IPS DF 4.7 (cell line): ENCODE data around the gene TMEM179.

ENCODE experiments used
- DNase-seq: peaks from one replicate; pipeline ENCODE4 v3.0.0-alpha.2; 2013; ENCODE audit warnings: low spot score; ENCODE audit errors: extremely low read depth

Gene TMEM179

DNA sequence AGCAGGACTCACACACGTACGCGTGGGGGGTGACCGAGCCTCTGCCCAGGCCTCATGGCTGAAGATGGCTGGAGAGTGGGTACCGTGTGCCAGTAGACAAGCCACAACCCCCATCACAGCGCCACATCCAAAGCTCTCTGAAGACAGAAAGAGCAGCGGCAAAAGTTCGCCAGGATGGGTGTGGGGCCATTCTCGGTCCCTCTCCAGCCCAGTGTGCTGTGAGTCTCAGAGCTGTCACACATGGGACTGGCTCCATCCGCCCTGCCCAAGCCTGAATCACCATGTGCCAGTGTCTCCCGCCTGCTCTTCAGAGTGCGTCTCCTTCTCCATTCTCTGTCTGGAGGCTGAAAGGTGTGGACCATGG is 5.7 kb downstream of the TMEM179 start:
- no peak for DNase-seq

DNA sequence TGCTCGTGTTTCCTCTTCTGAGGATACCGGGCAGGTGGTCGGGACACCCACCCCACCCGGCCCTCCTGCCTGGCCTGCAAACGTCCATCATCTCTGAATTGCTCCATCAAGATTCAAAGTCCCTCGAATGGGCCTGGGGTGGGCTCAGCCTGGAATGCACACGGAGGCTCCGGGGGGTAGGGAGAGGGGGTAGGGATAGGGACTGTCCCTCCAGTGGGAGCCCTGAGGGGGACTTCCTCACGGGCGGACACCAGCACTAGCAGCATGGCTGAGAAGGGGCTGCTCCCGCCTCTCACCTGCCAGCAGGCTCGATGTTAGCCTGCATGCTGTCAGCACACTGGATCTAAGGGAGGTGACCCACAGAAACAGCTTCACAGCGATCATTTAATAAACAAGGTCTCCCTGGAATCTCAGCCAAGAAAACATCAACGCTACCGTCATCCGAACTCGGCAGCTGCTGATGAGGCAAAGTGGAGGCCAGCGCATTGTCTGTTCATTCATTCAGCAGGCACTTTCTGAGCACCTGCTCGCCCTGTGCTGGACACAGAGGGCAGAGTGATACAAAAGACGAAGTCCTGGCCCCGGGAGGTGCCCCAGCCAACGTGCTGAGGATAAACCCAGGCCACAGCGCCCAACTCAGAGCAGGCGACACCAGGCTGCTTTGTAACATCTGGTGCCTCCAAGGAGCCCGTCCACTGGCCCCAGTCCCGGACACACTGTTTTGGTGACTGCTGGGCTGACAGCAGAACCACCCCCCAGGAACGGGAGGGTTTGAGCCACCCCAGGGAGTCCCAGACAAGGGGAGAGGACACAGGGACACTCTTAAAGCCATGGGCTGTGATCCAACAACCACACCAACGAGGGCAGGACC is 6.3 kb downstream of the TMEM179 start:
- no peak for DNase-seq

DNA sequence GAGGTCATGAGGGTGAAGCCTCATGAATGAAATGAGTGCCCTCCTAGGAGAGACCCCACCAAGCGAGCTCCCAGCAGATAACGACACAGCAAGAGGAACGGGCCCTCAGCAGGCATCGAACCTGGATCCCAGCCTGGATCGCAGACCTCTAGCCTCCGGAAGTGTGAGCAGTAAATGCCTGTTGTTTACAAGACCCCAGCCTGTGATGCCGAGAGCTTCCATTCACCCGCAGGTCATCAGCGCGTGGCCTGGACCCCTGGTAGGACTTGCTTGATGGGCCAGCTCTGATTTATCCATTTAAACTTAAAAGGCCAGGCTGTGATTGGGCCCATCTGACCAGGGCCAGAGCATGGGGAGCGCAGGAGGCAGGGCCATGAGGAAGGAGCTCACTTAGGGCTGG is 7.0 kb downstream of the TMEM179 start:
- no peak for DNase-seq

DNA sequence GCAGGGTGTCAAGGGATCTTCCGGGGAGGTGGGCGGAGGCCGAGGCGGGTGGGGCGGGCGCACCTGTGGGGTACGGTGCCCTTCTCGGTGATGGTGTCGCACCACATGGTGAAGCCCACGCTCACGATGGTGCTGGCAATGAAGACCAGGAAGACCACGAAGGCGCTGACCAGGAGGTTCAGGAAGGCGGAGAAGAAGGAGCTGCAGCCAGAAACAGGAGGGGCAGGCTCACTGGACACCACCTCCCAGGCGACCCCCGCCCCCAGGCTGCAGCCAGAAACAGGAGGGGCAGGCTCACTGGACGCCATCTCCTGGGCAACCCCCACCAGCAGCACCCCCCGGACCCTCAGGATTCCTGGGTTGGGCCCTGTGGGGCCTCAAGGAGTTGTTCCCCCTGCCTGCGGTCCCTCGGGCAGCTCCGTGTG is 7.6 kb downstream of the TMEM179 start:
- DNase-seq: no peak

DNA sequence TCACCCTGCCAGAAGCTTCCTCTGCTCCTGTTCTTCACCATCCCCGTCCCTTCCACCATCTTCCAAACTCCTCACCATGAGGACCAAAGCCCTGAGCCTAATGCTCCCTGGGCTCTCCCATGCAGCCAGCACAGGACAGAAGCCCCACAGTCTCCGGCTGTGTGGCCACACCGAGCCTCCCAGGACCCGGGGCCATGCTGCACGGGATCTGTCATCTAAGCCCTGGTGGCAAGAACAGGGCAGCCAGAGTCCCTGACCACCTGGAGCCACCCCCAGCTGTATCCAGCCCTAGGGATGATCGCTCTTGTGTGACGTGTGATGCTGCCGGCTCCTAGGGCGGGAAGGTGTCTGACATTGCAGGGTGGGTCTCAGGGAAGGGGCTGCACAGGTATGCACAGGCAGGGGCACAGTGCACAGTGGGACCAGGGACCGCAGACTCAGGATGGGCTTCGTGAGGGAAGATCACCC is 8.1 kb downstream of the TMEM179 start:
- DNase-seq: no peak

DNA sequence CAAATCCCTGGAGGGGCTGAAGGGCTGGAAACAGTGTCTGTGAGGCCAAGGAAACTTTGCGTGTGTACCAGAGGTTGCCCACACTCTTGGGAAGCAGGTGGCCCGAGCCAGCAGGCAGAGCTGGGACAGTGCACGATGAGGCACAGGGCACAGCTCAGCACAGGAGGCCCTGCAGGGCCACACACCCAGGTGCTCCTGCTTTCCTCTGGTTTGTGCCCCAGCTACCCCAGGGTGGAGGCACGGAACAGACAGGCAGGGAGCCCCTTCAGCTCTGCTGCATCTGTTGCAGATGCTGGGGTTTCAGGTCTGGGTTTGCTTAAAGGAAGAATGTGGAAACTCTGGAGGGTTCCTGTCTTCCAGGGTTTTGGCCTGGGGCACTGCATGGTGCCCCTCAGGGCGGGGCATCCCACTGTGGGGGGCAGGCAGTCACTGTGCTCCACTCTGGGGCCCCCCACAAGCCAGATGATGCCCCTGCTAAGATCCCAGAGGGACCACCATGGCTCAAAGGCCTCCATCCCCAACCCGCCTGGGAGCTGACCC is 8.6 kb downstream of the TMEM179 start:
- no peak for DNase-seq

DNA sequence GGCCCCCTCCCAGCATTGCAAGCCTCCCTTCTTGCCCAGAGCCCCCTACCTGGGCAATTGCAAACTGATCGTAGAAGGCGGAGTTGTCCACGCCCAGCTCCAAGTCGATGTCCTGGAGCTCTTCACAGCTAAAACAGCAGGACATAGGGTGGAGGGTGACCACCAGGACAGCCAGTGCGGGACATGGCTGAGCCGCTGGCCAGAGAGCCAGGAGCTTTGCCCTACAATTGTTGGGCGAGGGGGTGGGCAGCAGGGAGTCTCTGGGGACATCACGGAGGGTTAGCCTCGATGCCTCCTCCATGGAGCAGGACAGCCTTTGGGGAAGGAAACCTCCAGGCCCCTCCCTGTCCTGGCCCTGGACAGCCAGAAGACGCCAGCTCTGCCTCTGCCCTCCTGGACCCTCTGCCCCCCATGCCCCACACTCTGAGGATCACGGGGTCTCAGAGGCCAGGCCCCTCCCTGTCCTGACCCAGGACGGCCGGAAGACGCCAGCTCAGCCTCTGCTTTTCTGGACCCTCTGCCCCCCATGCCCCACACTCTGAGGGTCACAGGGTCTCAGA is 9.4 kb downstream of the TMEM179 start:
- no peak for DNase-seq

DNA sequence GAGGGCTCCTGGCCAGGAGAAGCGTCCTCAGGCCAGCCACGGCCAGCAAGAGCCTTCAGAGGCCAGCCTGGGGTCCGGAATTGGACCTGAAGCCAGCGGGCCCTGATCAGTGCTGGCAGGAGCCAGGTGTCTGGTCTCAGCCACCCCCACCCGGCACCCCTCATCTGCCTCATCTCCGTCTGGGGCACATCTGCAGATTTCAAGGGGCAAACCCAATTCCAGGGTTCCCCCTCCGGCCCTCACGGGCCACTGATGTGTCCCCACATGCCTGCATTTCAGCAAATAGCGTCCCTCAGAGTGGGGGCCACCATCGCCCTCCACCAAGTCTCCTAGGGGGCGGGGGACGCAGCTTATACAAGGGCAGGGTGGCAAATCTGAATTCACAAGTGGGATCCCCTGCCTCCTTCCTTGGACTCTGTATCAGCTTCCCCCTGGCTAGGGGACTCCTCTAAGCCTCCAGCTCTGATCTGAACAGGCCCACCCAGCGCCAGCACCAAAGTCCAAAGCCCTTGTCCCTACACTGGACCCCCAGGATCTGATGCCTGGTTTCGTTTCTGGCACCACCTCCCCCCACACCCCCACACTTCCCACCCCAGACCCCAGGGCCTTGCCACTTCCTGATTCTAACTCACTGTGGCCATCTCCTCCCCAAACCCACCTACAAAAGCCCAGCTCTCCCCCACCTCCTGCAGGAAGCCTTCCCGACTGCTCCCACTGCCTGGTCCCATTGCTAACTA is 10.1 kb downstream of the TMEM179 start:
- DNase-seq: no peak

DNA sequence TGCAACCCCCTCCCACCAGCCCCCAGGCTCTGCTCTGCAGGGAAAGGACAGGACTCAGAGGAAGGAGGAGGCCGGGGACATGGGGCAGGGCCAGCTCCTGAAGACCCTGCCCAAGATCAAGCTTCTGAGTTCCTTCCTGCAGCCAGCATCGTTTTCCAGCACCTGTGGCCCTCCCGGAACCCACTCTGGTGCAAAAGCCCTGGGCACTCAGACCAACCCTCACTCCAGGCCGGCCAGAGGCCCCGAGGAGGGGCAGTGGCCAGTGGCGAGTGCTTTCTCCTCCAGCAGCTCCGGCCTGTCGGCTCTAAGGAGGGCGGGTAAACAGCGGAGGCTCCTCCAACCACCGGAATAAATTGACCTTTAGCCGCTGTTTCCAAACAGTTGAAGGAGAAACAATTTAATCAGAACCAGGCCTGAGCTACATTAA is 10.8 kb downstream of the TMEM179 start:
- DNase-seq: no peak

DNA sequence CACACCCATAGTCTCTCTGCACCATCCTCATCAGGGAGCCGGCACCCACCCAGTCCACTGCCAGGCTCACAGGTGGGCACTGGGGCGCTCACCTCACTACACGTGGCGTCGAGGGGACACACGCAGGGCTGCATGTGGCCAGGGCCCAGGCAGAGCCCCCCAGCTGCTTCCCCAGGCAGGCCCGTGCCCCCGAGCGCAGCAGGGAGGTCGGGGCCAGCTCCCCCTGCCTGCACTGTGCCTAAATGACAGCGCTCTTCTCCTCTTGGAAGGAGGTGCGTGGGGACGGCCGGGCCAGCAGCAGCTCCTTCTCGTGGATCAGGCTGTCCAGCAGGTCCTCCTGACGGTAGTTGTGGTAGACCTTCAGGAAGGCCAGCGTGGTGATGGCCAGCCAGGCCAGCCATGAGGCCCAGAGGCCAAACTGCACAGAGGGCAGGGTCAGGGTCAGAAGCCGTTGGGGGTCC is 11.3 kb downstream of the TMEM179 start:
- DNase-seq: no peak

DNA sequence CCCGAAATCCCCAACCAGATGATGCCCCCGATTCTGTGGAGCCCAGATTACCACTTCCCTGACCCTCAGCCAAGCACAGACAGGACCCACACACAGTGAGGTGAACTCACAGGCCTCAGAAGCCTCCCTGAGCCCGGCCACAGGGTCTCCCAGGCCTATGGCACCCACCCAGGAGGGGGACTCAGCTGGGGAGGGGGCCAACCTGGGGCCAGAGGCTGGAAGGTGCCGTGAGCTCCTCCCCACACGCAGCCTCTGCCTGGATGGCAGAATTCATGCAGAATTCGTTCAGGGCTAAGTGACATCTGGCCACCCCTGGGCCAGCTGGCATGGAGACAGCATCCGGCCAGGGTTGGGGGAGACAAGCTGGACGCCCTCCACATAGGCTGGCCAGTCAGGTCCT is 11.8 kb downstream of the TMEM179 start:
- no peak for DNase-seq

DNA sequence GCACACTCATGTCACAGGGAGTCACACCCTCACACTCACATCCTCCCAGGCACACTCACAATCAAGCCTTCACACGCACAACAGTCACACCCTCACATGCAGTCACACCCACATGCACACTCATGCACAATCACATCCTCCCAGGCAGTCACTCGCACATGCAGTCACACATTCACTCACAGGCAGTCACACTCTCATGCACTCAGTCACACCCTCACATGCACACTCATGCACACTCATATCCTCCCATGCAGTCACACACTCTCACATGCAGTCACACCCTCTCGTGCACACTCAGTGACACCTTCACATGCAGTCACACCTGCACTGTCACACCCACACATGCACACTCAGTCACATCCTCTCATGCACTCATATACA is 12.3 kb downstream of the TMEM179 start:
- DNase-seq: no peak

DNA sequence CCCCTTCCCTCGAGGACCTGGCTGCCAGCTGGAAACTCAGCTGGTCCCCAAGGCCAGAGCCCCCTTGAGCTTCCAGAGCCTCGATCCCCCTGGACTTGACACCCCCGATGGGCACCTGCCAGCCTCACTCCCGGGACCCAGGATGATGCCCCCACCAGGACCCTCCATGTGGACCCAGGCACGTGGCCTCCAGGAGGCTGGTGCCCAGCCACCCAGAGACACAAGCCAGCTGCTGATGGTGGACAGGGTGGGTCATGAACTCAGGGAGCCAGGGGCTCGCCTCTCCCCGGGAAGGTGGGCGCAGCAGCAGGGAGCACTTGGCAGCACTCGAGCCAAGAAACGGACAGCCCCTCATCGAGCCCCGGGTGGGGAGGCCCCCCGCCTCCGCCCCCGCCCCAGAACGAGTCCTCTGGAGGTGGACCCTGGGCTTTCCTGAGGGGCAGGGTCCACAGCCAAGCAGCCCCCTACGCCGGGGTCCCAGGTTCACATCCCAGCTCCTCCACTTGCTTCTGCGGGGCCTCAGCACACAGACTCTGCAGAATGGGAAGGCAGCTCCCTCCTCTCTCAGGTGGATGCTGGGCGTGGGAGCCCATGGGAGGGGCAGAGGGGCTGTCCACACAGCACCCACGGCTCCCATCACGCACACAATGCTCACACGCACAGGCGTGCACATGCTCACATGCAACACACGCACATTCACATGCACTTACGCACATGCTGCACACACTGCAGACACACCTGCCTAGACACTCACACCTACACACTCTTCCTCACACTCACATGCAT is 12.9 kb downstream of the TMEM179 start:
- DNase-seq: no peak

DNA sequence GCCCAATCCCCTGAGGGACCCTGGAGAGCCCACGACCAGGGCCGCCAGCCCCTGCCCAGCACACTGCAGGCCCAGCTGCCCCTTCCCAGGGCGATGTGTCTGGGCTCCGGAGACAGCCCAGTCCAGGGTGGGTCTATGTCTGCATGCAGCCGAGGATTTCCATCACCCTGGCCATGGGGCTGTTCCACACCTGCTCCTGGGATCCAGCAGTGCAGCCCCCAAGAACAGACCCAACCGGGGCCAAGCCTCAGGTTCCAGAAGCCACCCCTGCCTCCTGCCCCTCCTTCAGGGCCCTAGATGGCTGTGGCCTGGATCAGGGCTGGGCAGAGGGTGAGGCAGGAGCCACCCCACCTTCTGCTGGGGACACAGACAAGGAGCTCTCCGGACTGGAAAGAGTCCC is 13.5 kb downstream of the TMEM179 start:
- no peak for DNase-seq

DNA sequence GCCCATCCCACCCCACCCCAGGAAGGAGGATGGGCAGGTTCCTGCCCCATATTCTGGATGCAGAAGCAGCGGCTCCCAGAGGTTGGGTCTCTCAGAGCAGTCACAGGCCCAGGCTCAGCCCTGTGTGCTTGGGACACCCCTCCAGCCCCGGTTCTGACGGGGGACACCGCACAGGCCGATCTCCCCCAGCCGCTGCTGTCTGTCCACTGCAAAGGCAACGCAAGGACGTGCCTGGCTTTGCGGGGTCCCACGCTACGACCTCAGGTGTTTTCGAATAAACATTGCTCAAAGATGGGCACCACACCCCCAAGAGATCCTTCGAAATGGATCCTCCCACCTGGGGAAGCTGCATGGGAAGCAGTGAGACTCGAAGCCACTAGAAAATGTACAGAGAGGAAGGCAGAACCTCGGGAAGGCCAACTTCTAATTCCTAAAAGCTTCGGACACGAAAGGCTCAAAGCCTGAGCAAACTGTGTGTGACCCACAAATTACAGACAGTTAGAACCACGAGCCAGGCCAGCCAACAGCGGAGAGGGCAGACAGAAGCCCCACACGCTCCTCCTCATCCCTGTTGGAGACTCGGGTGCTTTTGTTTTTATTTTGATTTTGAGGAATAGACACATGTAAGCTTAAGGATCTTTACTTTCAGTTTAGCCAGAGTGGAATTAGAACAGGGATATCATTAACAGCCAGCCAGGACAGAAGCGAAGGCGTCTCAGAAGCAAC is 14.2 kb downstream of the TMEM179 start:
- DNase-seq: no peak

DNA sequence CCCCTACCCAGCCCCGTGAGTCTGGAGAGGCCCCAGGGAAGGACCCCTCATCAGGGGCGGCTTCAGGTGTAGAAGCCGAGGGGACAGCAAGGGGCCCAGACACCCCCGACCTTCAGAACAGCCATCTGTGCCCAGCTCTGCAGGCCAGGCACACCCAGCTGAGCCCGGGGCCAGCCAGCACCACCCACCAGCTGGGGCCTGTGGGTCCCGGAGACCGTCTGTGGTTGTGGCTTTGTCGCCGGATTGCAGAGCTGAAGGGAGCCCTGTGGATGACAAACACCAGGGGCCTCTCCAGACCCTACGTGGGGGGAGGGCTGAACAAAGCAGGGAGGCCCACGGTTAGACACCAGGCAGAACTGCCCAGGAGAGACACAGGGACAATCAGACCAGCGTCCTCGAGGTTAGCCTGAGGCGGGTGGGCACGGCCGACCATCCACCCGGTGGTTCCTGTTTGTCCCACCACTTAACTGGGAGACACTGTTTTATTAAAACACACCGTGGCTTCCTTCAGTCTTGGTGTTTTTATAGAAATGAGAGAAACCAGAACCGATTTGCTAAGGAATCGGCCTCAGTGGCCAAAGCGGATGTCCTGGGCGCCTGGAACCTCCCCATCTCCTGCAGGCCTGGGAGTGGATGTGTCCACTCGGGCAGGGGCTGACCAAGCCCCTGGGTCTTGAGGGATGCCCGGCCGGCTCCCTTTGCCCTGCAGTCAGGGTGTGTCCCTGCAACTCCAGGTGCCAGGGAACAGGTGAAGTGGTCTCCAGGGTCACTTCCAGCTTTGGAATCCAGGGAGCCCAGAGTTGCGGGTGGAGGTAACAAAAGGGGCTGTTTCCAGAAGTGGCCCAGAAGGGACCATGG is 15.0 kb downstream of the TMEM179 start:
- no peak for DNase-seq

DNA sequence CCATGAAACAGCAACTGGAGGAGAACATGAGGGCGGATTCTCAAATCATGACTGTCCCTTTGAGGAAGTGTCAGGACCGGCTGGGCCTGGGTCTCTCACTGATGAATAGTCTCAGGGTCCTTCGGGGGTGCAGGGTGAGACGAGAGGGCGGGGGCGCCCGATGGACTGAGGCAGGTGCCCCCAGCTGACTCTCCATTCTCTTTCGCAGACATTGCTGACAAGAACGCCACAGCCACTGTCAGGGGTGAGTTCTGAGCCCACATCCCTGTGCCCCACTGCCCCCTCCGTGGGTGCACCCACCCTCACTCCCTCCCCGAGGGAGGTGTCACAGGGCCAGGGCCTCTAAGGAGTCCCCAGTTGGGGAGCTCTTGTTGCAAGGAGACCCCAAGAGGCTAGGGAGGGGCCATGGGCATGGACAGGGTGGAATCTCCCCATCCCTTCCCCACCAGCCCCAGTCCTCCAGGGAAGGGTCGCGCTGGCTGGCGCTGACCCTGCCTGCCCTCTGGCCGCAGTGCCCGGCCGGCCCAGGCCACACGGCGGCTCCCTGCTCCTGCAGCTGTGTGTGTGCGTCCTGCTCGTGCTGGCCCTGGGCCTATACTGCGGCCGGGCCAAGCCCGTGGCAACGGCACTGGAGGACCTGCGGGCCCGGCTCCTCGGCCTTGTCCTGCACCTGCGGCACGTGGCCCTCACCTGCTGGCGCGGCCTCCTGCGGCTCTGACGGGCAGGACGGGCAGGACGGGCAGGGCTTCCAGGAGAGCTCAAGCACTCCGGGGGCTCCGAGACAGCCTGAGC is 16.3 kb downstream of the TMEM179 start:
- DNase-seq: no peak

DNA sequence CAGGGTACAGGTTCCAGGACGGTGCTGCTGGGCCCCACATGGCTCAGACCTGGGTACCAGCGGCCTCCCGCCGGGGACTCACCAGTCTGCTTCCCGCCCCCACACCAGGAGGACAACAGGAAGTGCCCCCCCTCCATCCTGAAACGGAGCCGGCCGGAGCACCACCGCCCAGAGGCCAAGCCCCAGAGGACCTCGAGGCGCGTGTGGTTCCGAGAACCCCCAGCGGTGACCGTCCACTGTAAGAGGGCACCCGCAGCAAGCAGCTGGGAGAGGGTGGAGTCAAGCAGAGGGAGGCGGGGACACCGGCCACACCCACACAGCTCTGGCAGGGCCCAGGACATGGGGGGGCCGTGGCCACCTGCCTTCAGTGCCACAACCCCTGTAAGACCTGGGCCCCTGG is 16.9 kb downstream of the TMEM179 start:
- no peak for DNase-seq
